ENCODE measurements around the gene CASKIN1. TPM values are rescaled to one million over a fixed set of nuclear protein-coding genes. Genes with fewer than 3 reads are reported as not detected.

The CASKIN1 gene
- polyA plus RNA-seq, 2 of the 4 experiments (the other 2 are of a cell fraction), result 0.27 to 0.87 TPM

DNA sequence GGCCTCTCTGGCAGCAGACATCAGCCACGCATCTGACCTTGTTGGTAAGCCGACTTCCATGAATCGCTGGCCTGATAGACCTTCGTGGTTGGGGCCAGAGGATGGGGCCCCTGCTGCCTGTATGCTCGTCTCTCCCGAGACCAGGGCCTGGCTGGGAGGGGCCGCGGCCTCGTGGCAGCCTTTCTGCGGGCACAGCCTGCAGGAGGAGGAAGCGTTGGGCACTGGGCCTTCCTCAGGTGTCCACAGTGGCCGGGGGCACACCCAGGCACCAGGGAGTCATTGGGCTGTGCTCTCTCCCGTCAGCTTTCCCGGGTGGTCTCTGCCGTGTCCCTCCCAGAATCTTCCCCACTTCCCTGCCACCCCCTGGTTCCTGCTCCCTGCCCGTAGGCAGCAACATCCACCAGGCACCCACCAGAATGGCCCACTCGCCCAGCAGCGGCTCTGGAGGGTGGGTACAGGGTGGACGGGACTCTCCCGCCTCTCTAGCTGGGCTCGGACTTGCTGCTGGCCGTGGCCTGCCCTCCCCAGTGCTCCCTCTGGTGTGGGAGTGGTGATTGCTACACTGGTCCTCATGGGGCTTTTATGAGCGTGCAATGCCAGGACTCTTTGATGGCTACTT is 33.3 kb upstream of the CASKIN1 start:
- Histone ChIP-seq H3K9me3 (no peaks in the 10 kb centered on the region), H3K4me1 (peaks cover 21% of the 10 kb centered on the region), H3K4me2 (no peak overlapping the region), H3K27ac (no peak overlapping the region), H3K4me3 (no peak overlapping the region)
- ChIA-PET CTCF (interaction anchor here (2.3 kb wide), 1 partner anchor 35 kb away, joined by 7 read pairs; no protein-coding TSS in a partner anchor), POLR2A (no interaction called here)
- WGBS (ENCODE audit: missing lambda C conversion rate), result 95% methylated on average over 12 of the region's 23 CpGs
- DNase-seq (ENCODE audit: low read depth in 1 of 2, low spot score in 1 of 2) (no peak), ATAC-seq (no peak), FAIRE-seq (no peak)
- TF ChIP-seq, protein P1, sequence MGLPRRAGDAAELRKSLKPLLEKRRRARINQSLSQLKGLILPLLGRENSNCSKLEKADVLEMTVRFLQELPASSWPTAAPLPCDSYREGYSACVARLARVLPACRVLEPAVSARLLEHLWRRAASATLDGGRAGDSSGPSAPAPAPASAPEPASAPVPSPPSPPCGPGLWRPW (IDR thresholded peaks at IDR 0.05), result no peak
- TF ChIP-seq CTCF (IDR thresholded peaks at IDR 0.05) (no peak), RNF2 (IDR thresholded peaks at IDR 0.05; ENCODE audit: borderline replicate concordance, low read depth) (no peak), FOXS1 (CRISPR knock-in tag; IDR thresholded peaks at IDR 0.05) (no peak)

GRCh38 chr16:2229091-2229490 is 32.7 kb upstream of the CASKIN1 start:
- no peak for ATAC-seq
- TF ChIP-seq CHD4 (IDR thresholded peaks at IDR 0.05; ENCODE audit: borderline replicate concordance) (no peak), EP300 (IDR thresholded peaks at IDR 0.05) (no peak), ZC3H11A (IDR thresholded peaks at IDR 0.05) (no peak), RAD21 (conservative IDR thresholded peaks at IDR 0.05 in 1 of 2, IDR thresholded peaks at IDR 0.05 in 1 of 2) (no peak), SREBF2 (IDR thresholded peaks at IDR 0.05) (no peak), EHF (CRISPR knock-in tag; IDR thresholded peaks at IDR 0.05) (no peak), MAFK (IDR thresholded peaks at IDR 0.05; ENCODE audit: partially characterized antibody) (no peak), HEYL (CRISPR knock-in tag; IDR thresholded peaks at IDR 0.05) (no peak), RARB (CRISPR knock-in tag; IDR thresholded peaks at IDR 0.05) (no peak), CHD2 (IDR thresholded peaks at IDR 0.05; ENCODE audit: low read length, partially characterized antibody) (no peak), EHMT2 (IDR thresholded peaks at IDR 0.05; ENCODE audit: low read depth) (no peak), ESRRA (IDR thresholded peaks at IDR 0.05; ENCODE audit: borderline replicate concordance, low read length) (no peak), PBX3 (IDR thresholded peaks at IDR 0.05) (no peak), CTCF (IDR thresholded peaks at IDR 0.05) (no peak), JUN (IDR thresholded peaks at IDR 0.05) (no peak), NR3C1 (IDR thresholded peaks at IDR 0.05) (no peak)
- TF ChIP-seq, protein P2, sequence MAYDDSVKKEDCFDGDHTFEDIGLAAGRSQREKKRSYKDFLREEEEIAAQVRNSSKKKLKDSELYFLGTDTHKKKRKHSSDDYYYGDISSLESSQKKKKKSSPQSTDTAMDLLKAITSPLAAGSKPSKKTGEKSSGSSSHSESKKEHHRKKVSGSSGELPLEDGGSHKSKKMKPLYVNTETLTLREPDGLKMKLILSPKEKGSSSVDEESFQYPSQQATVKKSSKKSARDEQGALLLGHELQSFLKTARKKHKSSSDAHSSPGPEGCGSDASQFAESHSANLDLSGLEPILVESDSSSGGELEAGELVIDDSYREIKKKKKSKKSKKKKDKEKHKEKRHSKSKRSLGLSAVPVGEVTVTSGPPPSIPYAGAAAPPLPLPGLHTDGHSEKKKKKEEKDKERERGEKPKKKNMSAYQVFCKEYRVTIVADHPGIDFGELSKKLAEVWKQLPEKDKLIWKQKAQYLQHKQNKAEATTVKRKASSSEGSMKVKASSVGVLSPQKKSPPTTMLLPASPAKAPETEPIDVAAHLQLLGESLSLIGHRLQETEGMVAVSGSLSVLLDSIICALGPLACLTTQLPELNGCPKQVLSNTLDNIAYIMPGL (CRISPR knock-in tag; IDR thresholded peaks at IDR 0.05; ENCODE audit: borderline replicate concordance), result no peak
- TF ChIP-seq, protein P1 (IDR thresholded peaks at IDR 0.05), result no peak
- TF ChIP-seq, protein P3, sequence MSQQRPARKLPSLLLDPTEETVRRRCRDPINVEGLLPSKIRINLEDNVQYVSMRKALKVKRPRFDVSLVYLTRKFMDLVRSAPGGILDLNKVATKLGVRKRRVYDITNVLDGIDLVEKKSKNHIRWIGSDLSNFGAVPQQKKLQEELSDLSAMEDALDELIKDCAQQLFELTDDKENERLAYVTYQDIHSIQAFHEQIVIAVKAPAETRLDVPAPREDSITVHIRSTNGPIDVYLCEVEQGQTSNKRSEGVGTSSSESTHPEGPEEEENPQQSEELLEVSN (IDR thresholded peaks at IDR 0.05; ENCODE audit: borderline replicate concordance, low read depth), result no peak

More at GRCh38 chr16:2229091-2229490, 32.7 kb upstream of the CASKIN1 start:
- ChIA-PET POLR2A (no interaction called here), CTCF (interaction anchor here (2.3 kb wide), 1 partner anchor 34 kb away, joined by 7 read pairs; no protein-coding TSS in a partner anchor)
- DNase-seq (ENCODE audit: low read depth in 1 of 2, low spot score in 1 of 2) (no peak), FAIRE-seq (no peak)
- Histone ChIP-seq H3K9me3 (no peaks in the 10 kb centered on the region), H3K27ac (no peak overlapping the region), H3K4me3 (no peak overlapping the region), H3K4me2 (no peak overlapping the region), H3K4me1 (peaks cover 25% of the 10 kb centered on the region)
- WGBS (ENCODE audit: missing lambda C conversion rate), result 95% methylated on average over 11 of the region's 12 CpGs
